Epithelial cell of prostate (primary cell): ENCODE data around the gene HEMGN.
"Not testable (repeated sequence)": the region's sequence is repeated elsewhere in the genome, so short reads cannot be mapped to it uniquely, and the experiment has no call there.

Experiments used
- DNase-seq: peaks from one replicate; pipeline ENCODE4 v3.0.0-alpha.2; 2011; ENCODE audit warnings: low read depth, low spot score
- H3K27ac ChIP-seq: fragments of 450-650 bp; 2 replicates; pipeline ENCODE4 v1.5.1; 2017; ENCODE audit warnings: mild to moderate bottlenecking

Gene HEMGN

DNA sequence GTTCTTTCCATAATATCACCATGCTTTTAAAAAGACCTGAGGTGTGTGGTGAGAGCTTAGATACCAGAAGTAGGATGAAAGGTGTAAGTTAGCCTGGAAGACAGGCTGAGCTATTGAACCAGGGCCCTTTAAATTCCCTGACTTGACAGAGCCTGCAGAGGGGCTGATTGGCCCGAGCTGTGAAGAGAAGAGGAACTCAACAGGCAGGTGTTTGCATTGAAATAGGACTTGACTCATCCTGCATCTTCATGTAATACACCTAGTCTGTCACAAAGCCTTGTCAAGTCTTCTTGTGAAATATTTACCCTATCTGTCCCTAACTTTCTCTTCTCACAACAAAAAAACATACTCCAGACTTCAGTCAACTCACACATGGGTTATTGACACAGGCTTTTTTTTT is 28.5 kb upstream of the HEMGN start:
- DNase-seq = no peak
- no peak overlapping the region for H3K27ac ChIP-seq

GRCh38 chr9:97964901-97965300 is 26.9 kb upstream of the HEMGN start:
- no peak for DNase-seq
- H3K27ac ChIP-seq = no peak overlapping the region

- no peak for DNase-seq
- H3K27ac ChIP-seq = no peak overlapping the region
Measured at GRCh38 chr9:97963232-97963631, 25.3 kb upstream of the HEMGN start.

- no peak overlapping the region for H3K27ac ChIP-seq
Measured at GRCh38 chr9:97962575-97962974, 24.6 kb upstream of the HEMGN start.

GRCh38 chr9:97962136-97962535 is 24.2 kb upstream of the HEMGN start:
- H3K27ac ChIP-seq = no peak overlapping the region

More at GRCh38 chr9:97962575-97962974, 24.6 kb upstream of the HEMGN start:
- DNase-seq = no peak

DNA sequence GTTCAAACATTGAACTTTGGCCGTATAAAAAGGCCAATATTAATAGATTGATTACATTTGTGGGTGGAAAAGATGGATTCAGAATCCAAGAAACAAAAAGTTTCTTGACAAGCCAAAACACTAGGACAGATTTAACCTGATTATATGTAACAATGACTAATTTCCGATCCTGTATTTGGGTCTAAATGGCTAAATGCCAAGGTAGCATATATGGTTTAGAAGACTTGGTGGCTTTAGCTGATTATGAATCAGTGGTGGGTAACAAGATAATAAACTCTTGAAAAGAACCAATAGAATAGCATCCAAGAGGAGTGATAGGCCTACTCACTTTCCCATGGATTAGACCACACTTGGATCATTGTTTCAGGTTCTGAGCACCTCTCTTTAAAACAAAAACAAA is 23.4 kb upstream of the HEMGN start:
- no peak for DNase-seq
- no peak overlapping the region for H3K27ac ChIP-seq

More at GRCh38 chr9:97962136-97962535, 24.2 kb upstream of the HEMGN start:
- no peak for DNase-seq

- DNase-seq, H3K27ac ChIP-seq: not testable (repeated sequence)
Measured at GRCh38 chr9:97960678-97961328, 22.8 kb upstream of the HEMGN start.

DNA sequence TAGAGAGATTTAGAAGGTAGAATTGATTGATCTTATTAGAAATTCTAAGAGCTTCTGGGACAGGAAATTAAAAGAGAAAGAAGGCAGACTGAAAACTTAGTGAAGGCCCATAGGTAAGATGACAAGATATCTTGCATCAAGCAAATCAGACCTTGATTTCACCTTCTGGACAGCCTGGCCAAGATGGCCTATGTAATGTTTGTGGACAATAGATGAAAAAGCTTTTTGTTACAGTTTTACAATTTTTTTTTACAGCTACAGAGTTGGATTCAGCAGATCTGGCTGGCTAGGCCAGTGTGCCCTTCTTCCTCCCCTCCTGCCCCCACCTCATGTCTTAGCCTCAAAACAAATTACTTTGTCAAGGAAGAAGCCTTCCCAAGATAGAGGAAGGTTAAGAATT is 21.6 kb upstream of the HEMGN start:
- no peak for DNase-seq

GRCh38 chr9:97958812-97959511 is 21.0 kb upstream of the HEMGN start:
- DNase-seq = no peak

More for the DNA sequence above, 21.6 kb upstream of the HEMGN start:
- H3K27ac ChIP-seq = no peak overlapping the region

DNA sequence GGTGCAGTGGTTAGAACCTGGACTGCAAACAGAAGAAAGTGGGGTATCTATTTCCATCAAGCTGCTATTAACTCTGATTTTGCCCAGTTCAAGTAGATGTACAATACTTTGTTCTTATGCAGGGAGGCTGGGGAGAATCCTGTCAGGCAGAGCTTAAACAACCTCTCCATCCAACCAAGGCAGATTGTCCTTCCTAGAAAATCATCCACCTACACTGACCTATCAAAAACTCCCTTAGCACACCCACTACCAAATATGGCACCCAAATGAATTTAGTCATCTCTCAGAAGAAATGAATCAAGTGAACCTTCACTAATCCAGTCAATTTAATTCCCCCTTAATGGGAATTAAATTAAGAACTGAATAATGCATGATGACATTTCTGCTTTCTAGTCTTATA is 18.4 kb upstream of the HEMGN start:
- no peak for DNase-seq
- H3K27ac ChIP-seq = no peak overlapping the region

More at GRCh38 chr9:97958812-97959511, 21.0 kb upstream of the HEMGN start:
- H3K27ac ChIP-seq = no peak overlapping the region

DNA sequence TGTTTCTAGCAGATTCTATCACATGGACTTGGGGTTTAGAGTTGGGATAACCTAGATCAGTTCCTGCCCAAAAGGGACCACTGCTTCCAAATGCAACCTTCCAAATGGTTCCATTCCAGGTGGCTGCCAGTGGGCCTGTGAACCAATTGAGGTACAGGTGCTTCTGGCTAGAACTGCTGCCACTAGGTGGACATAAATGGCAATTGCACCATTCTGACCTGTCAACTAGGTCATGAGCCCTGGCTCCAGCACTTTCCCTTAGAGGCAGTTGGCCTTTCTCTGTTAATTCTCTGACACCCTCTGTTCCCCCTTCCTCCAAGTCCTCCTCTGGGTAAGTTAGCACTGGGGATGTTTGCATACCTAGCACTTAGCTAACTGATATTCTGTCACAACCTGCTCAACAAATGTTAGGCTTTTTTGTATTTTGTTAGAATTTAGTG is 16.6 kb upstream of the HEMGN start:
- DNase-seq = no peak
- H3K27ac ChIP-seq = no peak overlapping the region

GRCh38 chr9:97950873-97951272 is 12.9 kb upstream of the HEMGN start:
- not testable (repeated sequence) for DNase-seq, H3K27ac ChIP-seq

- DNase-seq, H3K27ac ChIP-seq: not testable (repeated sequence)
Measured at GRCh38 chr9:97947094-97947493, 9.1 kb upstream of the HEMGN start.

DNA sequence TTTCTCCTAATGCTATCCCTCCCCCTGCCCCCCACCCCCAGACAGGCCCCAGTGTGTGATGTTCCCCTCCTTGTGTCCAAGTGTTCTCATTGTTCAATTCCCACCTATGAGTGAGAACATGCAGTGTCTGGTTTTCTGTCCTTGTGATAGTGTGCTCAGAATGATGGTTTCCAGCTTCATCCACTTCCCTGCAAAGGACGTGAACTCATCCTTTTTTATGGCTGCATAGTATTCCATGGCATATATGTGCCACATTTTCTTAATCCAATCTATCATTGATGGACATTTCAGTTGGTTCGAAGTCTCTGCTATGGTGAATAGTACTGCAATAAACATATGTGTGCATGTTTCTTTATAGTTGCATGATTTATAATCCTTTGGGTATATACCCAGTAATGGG is 7.5 kb upstream of the HEMGN start:
- not testable (repeated sequence) for DNase-seq, H3K27ac ChIP-seq

DNA sequence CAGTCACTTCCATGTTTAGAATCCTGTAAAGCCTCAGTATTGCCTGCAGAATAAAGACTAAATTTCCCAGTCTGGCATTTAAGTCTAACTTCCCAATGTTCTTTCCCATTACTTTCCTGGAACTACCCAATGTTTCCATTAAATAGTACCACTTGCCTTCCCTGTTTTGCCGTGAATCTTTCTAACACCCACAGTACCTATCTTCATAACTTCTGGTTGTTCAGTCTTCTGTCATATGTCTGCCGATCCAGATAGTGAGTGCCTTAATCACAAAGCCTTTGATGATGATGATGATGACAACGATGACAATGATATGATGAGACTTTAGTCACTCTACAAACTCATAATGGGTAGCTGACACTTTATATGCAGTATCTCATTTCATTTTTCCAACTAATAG is 6.6 kb upstream of the HEMGN start:
- H3K27ac ChIP-seq = no peak overlapping the region
- no peak for DNase-seq

GRCh38 chr9:97943308-97943855 is 5.4 kb upstream of the HEMGN start:
- no peak for DNase-seq
- H3K27ac ChIP-seq = no peak overlapping the region

GRCh38 chr9:97941323-97941722 is 3.4 kb upstream of the HEMGN start:
- no peak overlapping the region for H3K27ac ChIP-seq

DNA sequence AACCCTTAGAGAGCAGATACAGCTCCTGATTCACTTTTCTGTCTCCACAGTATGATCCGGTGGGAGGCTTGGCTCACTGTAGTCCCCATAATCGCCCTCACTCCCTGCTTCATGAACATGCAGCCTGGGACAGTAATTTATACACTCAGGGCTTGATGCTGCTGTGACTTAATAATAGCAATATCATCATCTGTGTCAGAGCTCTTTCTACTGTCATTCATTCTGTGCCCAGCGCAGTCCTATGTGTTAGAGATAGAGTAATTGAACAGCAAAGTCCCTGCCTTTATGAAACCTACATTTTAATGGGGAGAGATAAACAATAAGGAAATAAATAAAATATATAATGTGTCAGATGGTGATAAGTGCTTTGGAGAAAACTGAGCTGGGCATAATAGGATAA is 2.8 kb upstream of the HEMGN start:
- no peak for DNase-seq
- no peak overlapping the region for H3K27ac ChIP-seq

More at GRCh38 chr9:97941323-97941722, 3.4 kb upstream of the HEMGN start:
- DNase-seq = no peak

DNA sequence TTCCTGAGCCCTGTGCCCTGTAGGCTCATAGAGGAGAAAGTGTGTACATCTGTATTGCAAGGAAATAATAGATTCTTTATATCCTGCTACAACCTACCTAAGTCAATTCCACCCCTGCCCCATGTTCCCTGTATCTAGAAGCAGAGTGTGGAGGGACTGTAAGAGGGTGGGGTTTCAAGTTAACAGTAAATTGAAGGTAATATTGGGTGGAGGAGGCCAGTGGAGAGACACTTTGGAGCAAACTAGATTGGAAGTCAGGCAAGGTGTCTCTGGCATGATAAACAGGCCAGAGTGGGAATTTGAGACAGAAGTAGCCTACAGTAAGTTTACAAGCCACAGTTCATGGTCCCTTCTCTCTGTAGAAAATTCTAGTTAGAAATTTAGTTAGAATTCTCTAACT is 2.3 kb upstream of the HEMGN start:
- no peak for DNase-seq
- no peak overlapping the region for H3K27ac ChIP-seq

DNA sequence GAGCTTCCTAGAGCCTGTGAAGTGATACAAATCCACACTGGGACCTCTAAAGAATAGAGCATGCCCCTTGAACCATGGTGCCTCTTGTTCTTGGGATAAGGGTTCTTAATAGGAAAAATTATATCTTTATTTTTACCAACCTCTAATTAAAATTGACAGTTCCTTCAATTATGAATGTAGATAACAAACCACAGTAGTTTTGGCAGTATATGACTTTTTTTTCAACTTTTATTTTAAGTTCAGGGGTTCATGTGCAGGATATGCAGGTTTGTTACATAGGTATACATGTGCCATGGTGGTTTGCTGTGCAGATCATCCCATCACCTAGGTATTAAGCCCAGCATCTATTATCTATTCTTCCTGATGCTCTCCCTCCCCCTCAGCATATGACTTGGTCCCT is 974 bp downstream of the HEMGN start:
- no peak overlapping the region for H3K27ac ChIP-seq
- no peak for DNase-seq

DNA sequence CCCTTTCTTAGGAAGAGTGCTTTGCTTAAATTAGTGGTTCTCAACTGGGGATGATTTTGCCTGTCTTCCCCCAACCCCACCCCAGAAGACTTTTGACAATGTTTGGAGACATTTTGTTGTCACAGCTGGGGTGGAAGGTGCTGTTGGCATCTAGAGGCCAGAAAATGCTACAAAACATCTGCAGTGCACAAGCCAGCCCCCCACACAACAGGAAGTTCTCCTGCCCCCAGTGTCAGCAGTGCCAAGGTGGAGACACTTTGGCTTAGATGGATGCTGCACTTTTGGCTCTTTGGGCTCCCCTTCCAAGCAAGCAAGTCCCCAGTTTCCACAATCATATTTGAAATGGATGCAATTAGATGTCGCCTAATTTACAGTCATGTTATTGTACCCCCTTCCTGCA is 2.7 kb downstream of the HEMGN start:
- no peak overlapping the region for H3K27ac ChIP-seq

More for the DNA sequence above, 2.7 kb downstream of the HEMGN start:
- no peak for DNase-seq
